GM21526 (cell line): ENCODE data around the gene KCNH3.
"Not testable (repeated sequence)": the region's sequence is repeated elsewhere in the genome, so short reads cannot be mapped to it uniquely, and the experiment has no call there.

Source experiments
- ATAC-seq: cut with Tn5 transposase; IDR thresholded peaks from one replicate; pipeline ENCODE4 v1.9.1; 2021; ENCODE audit warnings: moderate library complexity; ENCODE audit not compliant: unreplicated experiment, low FRiP score

The KCNH3 gene

GRCh38 chr12:49583366-49584094, 44.7 kb downstream of the KCNH3 start:
- ATAC-seq, result no peak

GRCh38 chr12:49584591-49584990, 45.8 kb downstream of the KCNH3 start:
- ATAC-seq, result no peak

GRCh38 chr12:49585477-49586459, 46.9 kb downstream of the KCNH3 start:
- ATAC-seq, result no peak

GRCh38 chr12:49587174-49587908, 48.5 kb downstream of the KCNH3 start:
- no peak for ATAC-seq

- no peak for ATAC-seq
Observed at GRCh38 chr12:49588281-49588680, 49.5 kb downstream of the KCNH3 start.

GRCh38 chr12:49588721-49589516, 50.1 kb downstream of the KCNH3 start:
- no peak for ATAC-seq

GRCh38 chr12:49598527-49598926, 59.7 kb downstream of the KCNH3 start:
- ATAC-seq, result no peak

GRCh38 chr12:49599961-49600360, 61.1 kb downstream of the KCNH3 start:
- no peak for ATAC-seq

- no peak for ATAC-seq
Observed at GRCh38 chr12:49603721-49604120, 64.9 kb downstream of the KCNH3 start.

GRCh38 chr12:49604856-49605255, 66.0 kb downstream of the KCNH3 start:
- ATAC-seq, result no peak

GRCh38 chr12:49605539-49605938, 66.7 kb downstream of the KCNH3 start, which contains the start of gene FAM186B:
Gene FAM186B, minus strand, starts transcription at chr12:49605639. Its CDS starts 162 bp downstream, at chr12:49605477.
- not testable (repeated sequence) for ATAC-seq
